Amniotic stem cell (primary cell): ENCODE results near the gene RASSF5.
"Not testable (repeated sequence)": the region's sequence is repeated elsewhere in the genome, so short reads cannot be mapped to it uniquely, and the experiment has no call there.

ENCODE experiments used
- DNase-seq: peaks from one replicate; lab custom pipeline; 2025; lab: John Stamatoyannopoulos, UW

Gene RASSF5

DNA sequence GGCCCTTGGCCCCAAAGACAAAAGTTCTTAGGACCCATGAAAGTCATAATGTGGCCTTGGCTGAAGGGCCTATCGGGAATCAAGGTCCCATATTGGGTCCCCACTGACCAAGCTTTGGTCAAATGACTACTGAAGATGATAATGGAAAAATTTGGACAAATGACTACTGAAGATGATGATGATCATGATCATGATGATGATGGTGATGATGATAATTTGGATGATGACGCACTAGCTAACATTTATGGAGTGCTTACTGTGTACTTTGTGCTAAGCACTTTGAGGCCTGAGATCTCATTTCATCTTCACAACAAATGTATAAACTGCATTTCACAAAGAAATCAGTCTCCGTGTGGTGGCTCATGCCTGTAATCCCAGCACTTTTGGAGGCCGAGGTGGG lies 65.5 kb downstream of the RASSF5 start:
- DNase-seq: no peak

DNA sequence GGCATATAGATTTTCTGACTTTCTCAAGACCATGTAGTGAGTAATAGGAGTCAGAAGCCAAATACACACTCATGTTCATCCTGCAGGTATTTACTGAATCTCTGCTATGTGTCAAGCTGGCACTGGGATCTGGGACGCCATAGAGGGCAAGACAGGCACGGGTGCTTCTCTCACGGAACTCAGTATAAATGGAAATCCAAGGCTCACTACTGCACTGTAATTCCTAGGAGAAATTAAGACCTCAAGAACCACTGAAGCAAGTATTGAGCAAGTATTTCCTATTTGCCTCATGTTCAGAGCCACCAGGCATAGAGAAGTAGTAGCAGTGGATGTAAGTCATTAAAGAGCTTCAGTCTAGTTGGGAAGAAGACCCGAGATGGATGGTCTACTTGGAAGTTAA lies 66.0 kb downstream of the RASSF5 start:
- no peak for DNase-seq

DNA sequence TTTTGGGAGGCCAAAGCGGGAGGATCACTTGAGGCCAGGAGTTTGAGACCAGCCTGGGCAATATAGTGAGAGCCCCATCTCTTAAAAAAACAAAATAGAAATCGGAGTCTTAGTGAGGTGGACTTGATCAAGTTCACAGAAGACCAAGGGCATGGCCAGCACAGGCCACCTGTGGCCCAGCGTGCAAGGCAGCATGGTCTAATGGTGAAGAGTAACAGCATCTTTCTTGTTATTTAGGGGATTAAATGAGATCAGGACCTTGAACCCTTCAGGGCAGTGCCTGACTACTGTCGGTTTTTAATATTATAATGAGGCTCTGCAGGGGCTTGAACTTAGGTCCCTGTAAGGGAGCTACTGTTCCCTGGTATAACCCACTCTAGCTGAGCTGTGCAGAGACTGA lies 66.4 kb downstream of the RASSF5 start:
- DNase-seq: no peak

DNA sequence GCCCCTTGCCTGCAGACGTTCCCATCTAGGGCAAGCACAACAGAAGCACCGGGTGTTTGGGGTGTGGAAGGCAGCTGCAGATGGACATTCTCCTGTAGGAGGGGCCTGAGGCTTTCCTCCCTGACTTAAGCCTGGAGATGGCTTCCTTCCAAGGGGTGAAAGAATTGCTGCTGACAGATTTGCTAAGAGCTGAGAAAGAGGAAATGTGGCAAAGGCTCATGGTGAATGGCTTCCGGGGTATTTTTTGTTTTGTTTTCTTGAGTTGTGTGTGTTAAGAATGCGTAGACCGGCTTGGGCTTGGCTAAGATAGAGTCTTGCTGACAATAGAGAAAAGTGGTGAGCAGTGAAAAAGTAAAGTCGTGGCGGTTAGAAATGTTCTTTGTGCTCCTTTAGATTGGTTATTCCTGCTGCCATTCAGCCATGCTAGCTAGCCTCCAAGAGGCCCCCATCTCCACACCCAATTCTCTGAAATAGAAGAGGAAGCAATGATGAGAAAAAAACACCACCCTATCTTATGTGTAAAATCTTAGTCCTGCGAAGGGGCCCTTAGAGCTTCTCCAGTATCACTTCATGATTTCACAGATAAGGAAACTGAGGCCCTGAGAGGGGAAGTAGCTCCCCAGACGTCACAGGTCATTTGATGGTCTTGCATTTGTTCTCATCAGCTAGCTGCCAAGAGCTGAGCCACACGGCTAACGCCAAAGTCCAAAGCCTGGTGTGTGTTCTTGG lies 68.0 kb downstream of the RASSF5 start:
- DNase-seq: no peak

DNA sequence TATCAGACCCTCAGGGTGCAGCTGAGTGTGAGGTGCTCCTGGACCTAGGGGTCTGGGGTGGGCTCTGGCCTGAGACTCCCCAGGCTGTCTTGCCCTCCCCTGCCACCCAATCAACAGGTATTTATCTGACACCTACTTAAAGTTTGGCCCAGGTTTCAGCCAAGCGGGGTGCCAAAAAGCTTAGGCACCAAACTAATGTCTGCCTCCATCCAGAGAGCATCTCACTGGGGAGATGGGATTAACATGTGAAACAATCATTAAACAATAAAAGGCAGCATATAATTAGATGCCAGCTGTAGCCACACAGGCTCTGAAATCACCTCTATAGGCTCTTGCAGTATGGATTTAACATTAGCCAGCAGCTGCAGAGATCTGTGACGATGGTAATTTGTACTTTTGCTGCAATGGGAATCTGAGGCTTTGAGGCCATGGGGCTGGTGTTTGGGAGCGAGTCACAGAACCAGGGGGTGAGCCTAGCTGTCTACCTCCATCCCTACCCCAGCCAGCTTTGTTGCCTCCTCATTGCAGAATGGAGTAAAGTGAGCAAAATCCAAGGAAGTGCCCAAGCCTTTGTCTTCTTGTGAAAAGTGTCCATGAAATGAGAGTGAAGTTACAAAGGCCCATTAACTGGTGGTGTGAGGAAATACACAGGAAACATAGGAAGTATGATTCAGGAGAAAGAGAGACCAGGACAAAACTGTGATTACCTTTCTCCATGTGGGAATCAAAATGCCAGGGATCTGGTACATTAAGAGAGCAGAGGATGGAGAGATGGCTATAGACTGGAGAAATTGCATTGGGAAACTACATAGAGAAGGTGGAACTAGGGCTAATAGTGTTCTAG lies 68.8 kb downstream of the RASSF5 start:
- DNase-seq: no peak

DNA sequence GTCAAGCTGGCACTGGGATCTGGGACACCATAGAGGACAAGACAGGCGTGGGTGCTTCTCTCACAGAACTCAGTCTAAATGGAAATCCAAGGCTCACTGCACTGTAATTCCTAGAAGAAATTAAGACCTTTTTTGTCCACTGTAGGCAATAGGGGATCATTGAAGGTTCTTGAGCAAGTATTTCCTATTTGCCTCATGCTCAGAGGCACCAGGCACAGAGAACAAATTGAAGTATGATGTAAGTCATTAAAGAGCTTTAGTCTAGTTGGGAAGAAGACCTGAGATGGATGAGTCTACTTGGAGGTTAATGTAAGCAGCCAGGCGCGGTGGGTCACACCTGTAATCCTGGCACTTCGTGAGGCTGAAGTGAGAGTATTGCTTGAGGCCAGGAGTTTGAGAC lies 70.3 kb downstream of the RASSF5 start:
- DNase-seq: no peak

DNA sequence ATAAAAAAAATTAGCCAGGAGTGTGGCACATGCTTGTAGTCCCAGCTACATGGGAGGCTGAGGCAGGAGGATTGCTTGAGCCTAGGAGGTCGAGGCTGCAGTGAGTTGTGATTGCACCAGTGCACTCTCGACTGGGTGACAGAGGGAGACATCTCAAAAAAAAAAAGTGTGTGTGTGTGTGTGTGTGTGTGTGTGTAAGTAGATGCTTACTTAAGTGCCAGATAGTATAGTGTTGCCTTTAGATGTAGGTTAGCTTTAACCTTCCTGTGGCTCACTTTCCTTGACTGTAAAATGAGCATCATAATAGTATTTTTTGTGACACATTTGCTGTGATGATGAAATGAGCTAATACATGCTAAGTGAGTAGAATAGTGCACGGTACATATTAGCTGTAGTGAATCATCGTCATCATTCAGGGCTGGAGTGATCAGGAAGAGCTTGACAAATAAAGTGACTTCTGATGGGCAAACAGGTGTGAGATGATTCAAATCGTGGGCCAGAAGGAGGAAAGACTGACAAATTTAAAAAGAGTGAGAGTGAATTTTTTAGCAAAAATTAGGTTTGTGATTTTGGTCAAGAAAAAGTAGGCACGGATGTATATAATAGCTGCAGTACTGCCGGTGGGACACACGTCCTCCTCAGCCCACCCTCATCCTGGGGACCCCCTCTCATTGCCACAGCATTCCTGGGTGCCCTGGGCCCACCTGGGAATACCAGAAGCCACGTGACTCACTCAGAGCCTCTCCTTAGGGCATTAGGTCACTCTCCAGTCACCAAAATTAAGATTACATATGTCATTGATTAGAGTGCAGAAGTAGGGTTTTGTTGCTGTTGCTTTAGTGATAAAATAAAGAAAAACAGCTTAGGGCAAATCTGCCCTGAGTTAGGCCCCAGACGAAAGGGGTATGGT lies 71.0 kb downstream of the RASSF5 start:
- DNase-seq: no peak

DNA sequence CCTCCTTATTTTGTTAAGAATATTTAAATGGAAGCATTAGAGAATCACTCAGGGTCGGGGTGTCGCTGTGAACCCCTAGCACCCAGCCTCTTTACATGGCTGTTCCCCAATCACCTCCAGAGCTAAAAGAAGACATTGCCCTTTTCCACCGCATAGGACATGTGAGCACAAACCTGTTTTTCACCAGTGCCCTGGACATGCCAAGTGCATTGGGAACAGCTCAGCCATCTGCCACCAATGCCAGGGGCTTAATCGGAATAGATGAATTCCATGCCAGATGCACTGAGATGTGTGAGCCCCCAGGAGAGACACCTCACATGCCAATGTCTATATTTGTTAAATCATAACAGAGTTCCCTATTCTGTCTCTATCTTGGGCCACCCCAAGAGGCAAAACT lies 71.6 kb downstream of the RASSF5 start:
- no peak for DNase-seq

DNA sequence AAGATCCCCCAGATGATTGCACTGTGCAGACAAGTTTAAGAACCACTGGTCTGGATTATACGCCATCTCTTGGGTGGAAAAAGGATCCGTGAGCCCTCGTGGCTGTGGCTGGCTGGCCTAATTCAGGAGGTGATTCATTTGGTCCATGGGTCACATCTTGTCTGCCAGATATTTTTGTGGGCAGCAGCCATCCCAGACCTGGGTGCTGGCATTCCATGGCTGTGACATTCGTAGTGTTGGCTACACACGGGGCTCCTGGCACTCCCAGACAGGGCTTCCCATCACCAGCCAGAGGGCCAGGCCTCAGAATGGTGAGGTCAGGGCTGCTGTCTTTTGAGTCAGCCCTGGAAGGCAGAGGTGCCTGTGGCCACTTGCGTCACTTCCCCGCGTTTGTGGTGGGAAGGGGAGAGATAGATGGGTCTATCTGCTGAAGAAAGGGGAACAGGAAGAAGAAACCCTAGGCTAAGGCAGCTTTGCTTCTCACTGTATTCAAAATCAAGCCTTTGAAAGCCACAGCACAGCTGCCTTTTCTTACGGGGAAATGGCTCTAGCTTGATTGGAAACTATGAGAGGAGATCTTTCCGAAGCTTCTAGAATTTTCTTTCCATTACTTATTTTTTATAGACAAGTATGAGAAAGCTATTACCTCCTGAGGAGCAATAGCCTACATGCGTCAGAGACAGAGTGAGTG lies 72.6 kb downstream of the RASSF5 start:
- DNase-seq: no peak

DNA sequence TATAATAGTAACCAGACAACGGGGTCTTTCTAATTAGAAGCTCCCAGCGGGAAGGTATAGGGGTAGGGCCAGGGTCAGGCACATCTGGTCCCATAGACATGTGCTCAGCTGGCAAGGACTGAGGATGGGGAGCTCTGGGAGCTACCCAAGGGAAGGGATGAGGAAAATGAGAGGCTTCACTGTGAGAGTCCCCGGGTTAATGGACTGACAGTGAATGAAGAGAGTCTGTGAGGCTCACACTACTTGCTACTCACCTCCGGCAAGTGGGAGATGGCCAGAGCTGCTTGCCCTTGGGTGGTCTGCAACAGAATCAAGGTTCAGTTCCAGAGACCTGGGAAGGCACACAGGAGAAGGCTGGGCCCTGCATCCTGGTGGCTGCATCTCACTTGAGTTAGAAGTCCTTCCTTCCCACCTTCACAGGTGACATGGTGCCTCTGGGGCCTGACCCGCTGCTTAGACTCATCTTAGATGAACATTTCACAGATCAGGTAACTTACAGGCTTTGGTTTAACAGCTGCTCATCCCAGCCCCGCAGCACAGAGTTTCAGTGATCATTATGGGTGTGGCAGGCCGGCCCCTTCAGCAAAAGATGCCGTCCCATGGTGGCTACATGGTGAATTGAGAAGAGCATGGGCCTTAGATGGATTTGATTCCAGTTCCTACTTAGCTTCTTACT lies 73.2 kb downstream of the RASSF5 start:
- DNase-seq: no peak

DNA sequence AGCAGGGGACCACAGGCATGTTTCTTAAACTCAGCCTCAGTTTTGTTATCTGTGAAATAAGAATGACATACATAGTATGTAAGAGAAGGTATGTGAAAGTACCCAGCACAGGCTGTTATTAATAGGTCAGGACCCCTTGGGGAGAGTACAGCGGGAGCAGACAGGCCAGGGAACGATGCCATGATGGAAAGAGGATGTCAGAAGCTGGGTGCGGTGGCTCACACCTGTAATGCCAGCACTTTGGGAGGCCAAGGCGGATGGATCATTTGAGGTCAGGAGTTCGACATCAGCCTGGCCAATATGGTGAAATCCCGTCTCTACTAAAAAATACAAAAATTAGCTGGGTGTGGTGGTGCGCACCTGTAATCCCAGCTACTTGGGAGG lies 73.8 kb downstream of the RASSF5 start:
- DNase-seq: not testable (repeated sequence)

DNA sequence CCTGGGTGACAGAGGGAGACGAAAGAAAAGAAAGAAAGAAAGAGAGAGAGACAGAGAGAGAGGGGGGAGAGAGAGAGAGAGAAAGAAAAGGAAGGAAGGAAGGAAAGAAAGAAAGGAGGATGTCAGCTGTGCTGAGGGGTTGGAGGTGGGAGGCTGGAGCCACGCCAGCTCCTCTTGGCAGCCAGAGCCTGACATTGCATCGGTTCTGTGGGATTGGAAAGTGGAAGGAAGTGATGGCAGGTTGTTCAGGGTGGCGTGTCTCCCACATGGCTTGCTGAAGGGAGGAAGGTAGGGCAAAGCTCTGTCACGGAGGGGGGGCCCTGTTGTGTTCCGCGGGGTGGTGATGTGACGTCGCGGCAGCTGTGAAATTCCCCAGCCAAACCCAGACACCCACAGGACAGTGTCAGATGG lies 74.2 kb downstream of the RASSF5 start:
- no peak for DNase-seq

DNA sequence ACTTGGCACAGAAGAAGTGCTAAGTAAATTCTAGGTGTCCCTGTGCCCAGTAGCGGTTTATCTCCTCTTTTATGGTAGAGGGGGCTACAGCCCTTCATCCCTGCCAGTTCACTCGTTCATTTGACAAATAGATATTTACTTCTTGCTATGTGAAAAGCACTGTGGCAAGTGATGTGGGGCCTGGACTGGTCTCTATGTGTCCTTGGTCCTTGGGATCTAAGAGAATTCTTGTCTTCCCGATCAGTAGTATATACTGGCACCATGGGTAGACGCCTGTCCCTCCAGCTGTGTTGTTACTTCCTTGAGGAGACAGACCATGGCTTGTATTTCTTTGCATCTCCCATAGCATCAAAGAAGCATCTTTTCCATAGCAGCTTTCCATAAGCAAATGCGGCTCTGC lies 75.2 kb downstream of the RASSF5 start:
- no peak for DNase-seq

DNA sequence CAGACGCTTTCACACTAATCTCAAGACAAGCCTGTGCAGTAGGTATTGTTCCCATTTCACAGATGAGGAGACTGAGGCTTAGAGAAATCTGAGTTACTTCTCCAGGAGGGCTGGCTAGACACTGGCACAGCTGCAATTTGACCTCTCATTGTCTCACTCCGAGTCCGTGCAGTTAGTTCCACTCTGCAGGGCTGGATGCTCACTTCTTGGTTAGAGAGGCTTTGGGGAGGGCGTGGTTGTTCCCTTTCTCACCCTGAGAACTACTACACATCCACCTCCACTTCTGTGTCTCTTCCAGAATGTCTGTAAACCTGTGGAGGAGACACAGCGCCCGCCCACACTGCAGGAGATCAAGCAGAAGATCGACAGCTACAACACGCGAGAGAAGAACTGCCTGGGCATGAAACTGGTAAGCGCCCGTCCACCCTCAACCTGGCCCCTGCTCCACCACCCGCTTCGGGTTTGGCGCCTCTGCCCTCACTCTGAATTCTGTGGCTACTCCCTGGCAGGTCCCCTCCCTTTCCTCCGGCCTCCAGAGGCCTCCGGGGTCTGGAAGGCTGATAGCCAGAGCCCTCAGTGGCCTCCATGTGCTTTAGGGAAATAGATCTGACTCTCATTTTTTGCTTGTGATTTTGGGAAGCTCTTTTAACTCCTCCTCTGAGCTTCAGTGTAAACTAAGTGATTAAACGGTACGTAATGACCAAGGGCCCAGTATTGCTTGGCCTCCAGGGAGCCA lies 75.8 kb downstream of the RASSF5 start:
- DNase-seq: no peak

DNA sequence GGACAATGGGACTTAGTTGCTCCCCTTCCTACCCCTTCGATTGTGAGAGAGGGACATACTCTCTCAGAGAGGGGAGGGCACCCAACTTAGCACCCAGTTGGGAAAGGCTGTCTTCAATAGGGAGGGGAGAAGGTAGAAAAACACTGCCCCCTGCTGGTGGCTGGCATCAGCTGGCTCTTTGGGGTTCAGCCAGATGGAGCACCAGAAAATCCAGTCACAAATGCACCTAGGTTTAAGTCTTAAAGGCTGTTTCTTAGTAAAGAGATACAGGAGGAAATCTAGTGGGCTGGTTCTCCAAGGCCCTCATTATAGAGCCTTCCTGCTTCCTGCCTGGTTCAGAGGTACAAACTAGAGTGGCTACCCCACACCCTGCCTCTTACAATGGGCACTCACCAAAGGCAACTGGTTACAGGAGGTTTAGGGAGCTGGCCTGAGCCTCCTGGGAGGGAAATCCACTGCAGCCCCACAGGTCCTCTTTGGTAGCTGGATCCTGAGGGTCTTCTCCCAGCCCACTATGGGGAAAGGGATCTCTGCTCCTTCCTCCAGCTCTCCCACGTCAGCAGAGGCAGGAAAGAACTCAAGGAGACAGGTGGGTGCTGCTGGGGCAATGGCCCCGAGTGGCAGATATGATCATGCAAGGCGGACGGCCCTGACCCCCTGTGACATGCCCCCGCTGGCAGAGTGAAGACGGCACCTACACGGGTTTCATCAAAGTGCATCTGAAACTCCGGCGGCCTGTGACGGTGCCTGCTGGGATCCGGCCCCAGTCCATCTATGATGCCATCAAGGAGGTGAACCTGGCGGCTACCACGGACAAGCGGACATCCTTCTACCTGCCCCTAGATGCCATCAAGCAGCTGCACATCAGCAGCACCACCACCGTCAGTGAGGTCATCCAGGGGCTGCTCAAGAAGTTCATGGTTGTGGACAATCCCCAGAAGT lies 76.6 kb downstream of the RASSF5 start:
- DNase-seq: peak; percentile 27

DNA sequence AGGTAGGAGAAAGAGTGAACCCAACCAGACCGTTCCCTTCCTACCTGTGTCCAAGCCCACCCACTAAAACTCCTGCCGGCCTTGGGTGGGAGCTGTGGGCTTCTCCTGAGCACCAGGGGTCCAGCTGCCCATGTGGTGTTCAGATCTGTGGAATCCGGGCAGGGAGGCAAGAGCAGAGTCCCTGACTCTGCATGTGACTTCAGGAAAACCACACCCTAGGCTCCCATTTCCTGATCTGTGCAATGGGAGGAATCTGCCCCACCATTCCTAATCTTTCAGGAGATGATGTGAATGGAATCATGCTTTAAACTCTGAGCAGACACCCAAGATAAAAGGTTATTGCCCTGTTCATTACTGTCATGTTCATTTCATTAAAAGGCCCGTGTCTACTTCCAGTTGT lies 77.4 kb downstream of the RASSF5 start:
- DNase-seq: no peak

DNA sequence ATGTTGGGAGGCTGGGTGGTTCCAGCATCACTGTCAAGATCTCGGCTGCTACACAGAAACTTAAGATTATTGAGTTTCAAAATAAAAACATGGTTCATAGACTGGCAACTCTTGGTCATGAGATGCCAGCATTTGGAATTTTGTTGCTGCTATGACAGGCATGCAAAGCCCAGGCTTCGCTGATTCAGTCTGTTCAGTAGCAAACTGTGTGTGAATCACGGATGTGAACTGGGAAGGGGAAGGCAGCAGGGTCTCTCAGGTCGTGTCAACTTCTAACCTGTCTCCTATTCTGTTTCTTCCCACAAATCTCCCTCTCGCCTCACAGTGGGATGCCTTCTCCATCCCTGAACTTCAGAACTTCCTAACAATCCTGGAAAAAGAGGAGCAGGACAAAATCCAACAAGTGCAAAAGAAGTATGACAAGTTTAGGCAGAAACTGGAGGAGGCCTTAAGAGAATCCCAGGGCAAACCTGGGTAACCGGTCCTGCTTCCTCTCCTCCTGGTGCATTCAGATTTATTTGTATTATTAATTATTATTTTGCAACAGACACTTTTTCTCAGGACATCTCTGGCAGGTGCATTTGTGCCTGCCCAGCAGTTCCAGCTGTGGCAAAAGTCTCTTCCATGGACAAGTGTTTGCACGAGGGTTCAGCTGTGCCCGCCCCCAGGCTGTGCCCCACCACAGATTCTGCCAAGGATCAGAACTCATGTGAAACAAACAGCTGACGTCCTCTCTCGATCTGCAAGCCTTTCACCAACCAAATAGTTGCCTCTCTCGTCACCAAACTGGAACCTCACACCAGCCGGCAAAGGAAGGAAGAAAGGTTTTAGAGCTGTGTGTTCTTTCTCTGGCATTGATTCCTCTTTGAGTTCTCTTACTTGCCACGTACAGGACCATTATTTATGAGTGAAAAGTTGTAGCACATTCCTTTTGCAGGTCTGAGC lies 79.4 kb downstream of the RASSF5 start:
- no peak for DNase-seq

DNA sequence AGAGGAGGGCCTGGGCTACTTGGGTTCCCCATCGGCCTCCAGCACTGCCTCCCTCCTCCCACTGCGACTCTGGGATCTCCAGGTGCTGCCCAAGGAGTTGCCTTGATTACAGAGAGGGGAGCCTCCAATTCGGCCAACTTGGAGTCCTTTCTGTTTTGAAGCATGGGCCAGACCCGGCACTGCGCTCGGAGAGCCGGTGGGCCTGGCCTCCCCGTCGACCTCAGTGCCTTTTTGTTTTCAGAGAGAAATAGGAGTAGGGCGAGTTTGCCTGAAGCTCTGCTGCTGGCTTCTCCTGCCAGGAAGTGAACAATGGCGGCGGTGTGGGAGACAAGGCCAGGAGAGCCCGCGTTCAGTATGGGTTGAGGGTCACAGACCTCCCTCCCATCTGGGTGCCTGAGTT lies 80.6 kb downstream of the RASSF5 start:
- no peak for DNase-seq
